Measurements from ENCODE around the gene PTPRK.

- TF ChIP-seq POLR2A (IDR thresholded peaks at IDR 0.05; ENCODE audit: low read length) (no peak), GATA1 (IDR thresholded peaks at IDR 0.05; ENCODE audit: low read depth, low read length) (no peak)
These were observed 280.4 kb downstream of the PTPRK start for GRCh38 chr6:128240024-128240428.

Measured in erythroblast (primary cell).